GM12891 (cell line): ENCODE data around the gene ATP1B1.

Experiments used
- POLR2A ChIP-seq: IDR thresholded peaks from 2 replicates; pipeline ENCODE4 v1.6.1; 2011; ENCODE audit warnings: low read depth, low read length, control low read depth
- POLR2AphosphoS5 ChIP-seq: IDR thresholded peaks from 2 replicates; pipeline ENCODE4 v1.6.1; 2011; ENCODE audit warnings: low read depth, low read length, control low read depth
- POU2F2 ChIP-seq: IDR thresholded peaks from 2 replicates; pipeline ENCODE4 v1.6.1; 2011; ENCODE audit warnings: low read depth, mild to moderate bottlenecking, control low read depth, low read length, moderate library complexity
- SPI1 ChIP-seq: IDR thresholded peaks from 2 replicates; pipeline ENCODE4 v1.6.1; 2011; ENCODE audit warnings: low read depth, low read length, control low read depth
- TAF1 ChIP-seq: IDR thresholded peaks from 2 replicates; pipeline ENCODE4 v1.6.1; 2011; ENCODE audit warnings: low read depth, low read length, control low read depth

- TF ChIP-seq POLR2A (no peak), POLR2AphosphoS5 (no peak), SPI1 (no peak), TAF1 (no peak), POU2F2 (no peak)
Measured at GRCh38 chr1:169100208-169100607, 6.3 kb upstream of the ATP1B1 start.
